ENCODE measurements around the gene TAS2R19.
"Not testable (repeated sequence)": the region's sequence is repeated elsewhere in the genome, so short reads cannot be mapped to it uniquely, and the experiment has no call there.

The TAS2R19 gene, protein sequence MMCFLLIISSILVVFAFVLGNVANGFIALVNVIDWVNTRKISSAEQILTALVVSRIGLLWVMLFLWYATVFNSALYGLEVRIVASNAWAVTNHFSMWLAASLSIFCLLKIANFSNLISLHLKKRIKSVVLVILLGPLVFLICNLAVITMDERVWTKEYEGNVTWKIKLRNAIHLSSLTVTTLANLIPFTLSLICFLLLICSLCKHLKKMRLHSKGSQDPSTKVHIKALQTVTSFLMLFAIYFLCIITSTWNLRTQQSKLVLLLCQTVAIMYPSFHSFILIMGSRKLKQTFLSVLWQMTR

DNA sequence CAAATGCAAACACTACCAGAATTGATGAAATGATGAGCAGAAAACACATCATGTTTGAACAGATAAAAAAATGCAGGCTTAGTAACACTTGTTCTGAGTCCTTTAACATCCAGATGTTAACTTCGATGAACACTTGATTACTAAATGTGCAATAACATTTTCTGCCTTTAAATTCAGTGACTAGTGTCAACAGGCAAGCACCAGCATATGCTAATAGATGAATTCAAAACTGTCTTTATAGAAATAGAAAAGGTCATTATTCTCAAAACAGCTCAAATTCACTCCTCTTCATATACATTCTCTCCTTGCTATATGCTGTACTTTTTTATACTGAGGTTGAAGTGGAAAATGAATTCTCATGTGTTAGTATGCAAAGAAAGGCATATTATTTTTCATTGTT is at the start of gene TAS2R19:
TAS2R19 (minus strand) TSS at position 101 of the 400 bp plus-strand sequence; CDS start at position 52, 49 bp downstream.
- DNase-seq, result no peak

DNA sequence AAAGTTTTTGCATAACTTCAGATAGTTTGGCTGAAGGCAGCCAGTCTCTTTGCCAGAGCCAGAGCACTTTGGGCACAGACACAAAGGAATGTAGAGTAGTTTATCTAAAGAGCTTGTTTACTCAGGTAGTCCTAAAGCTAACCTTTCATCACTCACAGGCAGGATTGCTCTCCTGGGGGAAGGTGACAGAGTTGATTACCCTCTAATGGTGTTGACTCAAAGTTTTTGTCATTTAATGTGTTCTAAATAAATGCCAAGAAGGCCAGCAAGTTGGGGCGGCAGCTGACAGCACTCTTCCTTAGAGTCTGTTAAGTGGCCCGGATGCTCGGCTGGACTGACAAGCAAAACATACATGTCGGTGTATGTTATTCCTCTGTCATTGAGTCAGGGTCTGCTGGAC is 49.0 kb upstream of the TAS2R19 start:
- DNase-seq, result no peak

DNA sequence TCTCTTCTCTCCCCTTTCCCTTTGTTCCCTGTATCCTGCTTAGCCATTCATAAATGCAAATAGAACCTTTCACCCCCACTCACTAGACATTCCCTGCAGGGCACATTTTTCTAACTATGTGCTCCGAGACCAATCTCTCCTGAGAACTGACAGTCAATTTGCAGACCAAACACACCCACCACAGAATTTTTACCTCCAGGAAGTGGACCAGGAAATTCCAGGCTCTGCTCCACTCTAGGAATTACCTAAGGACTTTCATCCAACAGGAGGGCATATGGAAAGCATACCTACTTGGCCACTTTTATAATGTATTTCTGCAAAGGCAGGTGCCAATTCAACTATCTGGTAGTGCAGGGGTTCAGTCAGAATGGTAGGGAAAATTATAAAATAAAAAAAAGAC is 48.6 kb upstream of the TAS2R19 start:
- no peak for DNase-seq

DNA sequence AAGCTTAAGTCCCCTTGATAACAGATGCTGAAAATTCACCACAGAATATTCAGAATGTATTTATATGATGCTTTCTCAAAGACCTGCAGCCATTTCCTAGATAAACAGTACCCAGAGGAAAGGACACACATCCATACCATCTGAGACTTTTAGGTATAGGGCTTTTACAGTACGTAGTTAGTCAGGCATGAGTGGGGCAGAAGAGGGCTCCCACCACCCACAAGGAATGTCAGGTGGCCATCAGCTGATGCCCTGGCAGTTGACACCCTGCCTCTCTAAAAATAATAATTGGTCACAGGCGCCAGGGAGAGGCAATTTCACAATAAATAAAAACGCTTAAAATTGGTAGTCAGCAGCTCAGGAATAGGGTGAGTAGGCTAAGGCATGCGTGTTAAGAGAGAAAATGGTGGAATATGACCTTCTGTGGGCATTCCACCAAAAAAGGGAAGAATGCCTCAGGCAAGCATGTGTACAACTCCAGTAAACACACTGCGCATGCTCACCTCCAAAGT is 47.5 kb upstream of the TAS2R19 start:
- no peak for DNase-seq

DNA sequence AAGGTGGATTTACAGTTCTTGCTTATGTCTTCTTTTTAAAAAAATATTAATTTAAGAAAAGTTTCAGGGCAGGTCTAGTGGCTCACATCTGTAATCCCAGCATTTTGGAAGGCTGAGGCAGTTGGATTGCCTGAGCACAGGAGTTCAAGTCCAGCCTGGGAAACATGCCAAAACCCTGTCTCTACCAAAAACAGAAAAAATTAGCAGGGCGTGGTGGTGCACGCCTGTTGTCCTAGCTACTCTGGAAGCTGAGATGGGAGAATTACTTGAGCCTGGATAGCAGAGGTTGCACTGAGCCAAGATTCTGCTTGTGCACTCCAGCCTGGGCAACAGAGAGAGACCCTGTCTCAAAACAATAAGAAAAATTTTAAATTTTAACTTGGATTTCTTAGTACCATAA is 45.1 kb upstream of the TAS2R19 start:
- no peak for DNase-seq

DNA sequence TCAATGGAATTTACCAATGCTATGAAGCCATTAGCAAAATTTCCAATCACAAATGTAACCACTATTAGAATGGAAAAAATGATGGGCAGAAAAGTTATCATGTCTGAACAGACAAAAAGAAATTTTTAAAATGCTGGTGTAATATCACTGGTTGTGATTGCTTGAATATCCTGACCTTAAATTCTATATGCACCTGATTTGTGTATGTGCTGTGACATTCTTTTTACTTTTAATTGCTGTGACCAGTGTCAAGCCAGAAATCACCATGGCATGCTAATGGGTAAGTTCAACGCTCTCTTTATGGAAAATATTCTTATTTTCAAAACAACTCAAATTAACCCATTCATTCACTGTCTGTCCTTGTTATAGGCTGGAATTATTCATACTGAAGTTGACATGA is 39.8 kb upstream of the TAS2R19 start, which contains the start of gene TAS2R46:
TAS2R46 (minus strand) TSS at position 101 of the 400 bp plus-strand sequence; CDS start at position 101, 0 bp downstream.
- not testable (repeated sequence) for DNase-seq

DNA sequence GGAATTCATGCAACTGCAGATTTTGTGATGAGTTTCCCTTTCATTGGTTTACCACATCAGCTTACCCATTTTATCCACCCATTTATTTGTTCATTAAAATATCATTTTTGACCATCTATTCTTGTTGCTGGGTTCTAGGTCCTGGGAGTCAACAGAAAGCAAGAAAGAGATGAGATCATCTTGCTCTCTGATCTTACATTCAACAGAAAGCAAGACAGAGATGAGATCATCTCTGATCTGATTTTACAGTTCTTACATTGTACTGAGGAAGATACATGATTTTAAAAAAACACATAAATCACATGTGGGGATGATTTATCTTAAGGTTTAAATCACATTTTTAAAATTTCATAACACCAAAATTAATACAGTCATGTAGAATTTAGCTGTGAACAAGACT is 37.4 kb upstream of the TAS2R19 start:
- no peak for DNase-seq

DNA sequence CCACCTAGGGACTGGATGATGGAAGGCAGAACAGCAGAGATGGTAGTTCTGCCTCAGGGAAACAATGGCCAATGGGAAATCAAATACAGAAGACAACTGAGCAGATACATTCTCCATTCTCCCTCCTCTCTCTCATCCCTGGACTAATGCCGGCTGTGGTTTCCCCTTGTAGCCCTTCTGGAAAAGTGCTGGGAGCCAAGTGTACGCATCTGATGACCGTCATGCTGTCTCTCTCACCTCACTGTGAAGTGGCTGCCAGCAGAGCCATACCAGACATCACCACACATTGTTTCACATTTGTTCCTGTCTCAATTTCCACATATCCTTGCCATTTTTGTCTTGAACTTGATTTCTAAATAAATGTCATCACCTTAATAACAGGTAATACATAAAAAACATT is 36.6 kb upstream of the TAS2R19 start:
- DNase-seq, result no peak

DNA sequence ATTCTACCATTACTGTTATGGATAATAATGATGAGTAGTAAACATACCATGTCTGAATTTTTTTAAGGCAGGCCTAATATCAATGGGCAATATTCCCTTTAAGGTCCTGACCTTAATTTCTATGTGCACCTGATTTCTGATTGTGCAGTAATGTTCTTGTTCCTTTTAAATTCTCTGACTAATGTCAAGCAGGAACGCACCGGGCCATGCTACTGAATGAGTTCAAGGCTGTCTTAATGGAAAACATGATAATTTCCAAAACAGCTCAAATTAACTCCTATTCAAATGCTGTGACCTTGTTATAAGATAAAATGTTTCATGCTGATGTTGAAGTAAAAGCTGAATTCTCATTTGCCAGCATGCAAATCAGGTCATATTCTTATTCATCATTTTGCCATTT is 32.9 kb upstream of the TAS2R19 start:
- no peak for DNase-seq

DNA sequence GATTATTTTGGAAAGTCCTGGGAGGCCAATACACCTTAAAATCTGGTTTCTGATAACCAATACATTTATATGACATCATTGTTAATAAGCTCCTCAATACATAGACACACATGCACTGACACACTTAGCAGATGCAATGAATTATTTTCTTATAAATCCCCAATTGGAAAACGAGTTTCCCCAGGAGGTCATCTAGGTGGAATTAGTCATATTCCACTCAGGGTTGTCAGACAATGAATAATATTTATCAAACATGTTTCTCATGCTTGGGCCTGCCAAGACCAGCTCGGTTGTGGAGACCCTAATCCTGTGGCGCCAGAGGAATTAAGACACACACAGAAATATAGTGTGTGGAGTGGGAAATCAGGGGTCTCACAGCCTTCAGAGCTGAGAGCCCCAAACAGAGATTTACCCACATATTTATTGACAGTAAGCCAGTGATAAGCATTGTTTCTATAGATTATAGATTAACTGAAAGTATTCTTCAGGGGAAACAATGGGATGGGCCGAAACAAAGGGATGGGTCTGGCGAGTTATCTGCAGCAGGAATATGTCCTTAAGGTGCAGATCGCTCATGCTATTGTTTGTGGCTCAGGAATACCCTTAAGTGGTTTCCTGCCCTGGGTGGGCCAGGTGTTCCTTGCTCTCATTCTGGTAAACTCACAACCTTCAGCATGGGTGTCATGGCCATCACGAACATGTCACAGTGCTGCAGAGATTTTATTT is 27.5 kb upstream of the TAS2R19 start:
- not testable (repeated sequence) for DNase-seq

DNA sequence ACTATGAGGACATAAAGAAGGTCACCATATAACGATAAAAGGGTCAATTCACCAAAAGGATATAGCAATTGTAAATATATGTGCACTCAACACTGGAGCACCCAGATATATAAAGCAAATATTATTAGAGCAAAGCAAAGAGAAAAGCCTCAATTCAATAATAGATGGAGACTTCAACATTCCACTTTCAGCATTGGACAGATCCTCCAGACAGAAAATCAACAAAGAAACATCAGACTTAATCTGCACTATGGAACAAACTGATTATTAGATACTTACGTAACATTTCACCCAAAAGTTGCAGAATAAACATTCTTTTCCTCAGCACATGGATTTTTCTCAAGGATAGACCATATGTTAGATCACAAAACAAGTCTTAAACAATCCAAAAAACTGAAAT is 18.9 kb upstream of the TAS2R19 start:
- DNase-seq, result not testable (repeated sequence)

DNA sequence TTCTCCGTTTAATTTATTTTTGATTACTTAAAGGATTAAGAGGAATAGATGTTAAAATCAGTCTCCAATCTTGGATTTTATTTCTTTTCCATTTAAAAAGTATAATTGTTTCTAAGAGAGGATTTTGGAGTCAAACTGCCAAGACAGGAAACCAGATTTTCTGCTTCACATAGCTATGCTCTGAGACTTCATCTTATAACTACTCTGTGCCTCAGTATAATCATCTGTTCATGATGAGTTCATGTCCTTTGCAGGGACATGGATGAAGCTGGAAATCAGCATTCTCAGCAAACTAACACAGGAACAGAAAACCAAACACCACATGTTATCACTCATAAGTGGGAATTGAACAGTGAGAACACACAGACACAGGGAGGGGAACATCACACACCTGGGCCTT is 17.7 kb upstream of the TAS2R19 start:
- DNase-seq, result no peak

DNA sequence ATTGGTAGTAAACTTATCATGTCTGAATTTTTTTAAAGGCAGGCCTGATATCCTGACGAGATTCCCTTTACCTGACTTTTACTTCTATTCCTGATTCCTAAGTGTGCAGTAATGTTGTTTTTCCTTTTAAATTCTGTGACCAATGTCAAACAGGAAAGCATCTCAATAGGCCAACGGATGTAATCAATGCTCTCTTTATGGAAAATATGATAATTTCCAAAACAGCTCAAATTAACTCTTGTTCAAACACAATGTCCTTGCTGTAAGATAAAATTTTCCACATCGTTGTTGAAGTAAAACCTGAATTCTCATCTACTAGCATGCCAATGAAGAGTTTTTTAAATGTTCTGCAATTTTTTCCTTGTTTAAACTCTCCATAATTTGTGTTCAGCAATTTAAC is 16.8 kb upstream of the TAS2R19 start:
- no peak for DNase-seq

DNA sequence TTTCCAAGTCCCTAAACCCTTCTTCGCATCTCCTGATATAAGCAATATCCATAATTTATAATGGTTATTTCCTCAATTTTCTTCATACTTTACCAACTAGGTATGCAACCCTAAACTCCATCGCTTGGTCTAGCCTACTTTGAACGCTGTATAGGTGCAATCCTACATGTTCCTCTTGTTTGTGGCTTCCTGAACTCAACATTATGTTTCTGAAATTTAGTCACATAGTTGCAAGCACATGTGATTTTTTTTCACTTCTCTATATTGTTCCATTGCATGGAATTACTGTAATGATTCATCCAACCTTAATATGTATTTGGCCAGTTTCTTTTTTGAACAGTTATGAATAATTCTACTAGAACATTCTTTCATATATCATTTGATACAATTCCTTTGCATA is 11.5 kb upstream of the TAS2R19 start:
- not testable (repeated sequence) for DNase-seq

DNA sequence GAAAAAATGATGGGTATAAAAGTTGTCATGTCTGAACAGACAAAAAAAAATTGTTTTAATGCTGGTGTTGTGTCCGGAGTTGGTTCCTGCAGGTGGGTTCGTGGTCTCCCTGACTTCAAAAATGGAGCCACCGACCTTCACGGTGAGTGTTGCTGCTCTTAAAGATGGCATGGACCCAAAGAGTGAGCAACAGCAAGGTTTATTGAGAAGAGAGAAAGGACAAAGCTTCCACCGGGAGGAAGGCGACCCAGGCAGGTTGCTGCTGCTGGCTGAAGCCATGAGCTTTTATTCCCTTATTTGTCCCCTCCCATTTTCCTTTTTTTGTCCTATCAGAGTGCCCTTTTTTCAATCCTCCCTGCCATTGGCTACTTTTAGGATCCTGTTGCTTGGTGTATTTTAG is 8.9 kb upstream of the TAS2R19 start, which contains the start of gene TAS2R31:
TAS2R31 (minus strand) TSS at position 101 of the 400 bp plus-strand sequence; CDS start at position 29, 72 bp downstream.
- DNase-seq, result no peak

DNA sequence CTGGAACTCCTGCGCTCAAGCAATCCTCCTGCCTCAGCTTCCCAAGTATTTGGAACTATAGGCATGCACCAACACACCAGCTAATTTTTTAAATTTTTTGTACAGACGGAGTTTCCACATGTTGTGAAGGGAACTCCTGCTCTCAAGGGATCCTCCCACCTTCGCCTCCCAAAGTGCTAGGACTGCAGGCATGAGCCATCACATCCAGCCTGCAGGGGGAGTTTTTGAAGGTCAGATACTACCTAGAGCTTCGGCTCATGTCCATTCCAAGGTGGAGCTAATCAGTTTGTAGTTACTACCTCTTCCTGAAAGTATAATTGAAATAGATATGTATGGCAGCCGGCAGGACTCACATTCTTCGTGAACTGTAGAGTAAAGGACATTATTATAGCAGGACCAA is 3.7 kb upstream of the TAS2R19 start:
- no peak for DNase-seq

DNA sequence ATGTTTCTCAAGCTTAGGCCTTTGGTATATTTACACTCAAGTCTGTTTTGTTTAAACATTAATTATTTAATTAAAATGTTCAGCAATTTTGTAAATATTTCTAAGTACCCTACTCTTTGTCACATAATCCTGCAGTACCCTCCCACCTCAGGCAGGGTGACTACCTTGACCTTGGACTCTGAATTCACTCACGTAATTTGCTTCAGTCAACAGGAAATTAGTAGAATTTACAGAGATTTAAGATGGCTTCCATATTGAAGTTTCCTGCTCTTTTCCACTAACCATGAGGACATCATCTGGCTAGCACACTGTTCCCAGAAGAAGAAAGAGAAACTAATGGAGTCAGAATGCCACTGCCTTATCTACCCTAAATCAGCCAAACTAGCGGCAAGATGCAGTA is 967 bp upstream of the TAS2R19 start:
- no peak for DNase-seq

DNA sequence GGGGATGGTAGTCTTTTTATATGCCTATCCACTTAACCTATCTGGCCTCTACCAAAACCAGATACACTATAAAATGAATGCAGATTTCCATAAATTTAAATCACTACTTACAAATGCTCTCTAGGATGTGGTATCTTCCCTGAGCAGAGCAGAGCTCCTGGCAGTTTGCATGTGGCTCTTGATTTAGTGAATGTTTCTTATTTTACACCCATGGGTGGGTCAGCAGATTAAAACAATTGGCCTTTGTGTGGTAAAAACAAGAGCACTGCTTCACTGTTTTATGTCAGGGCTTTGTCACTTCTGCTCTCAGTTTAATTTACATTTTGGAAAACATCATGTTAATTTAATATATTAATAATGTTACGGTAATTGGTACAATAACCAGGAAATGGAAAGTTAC is 5.5 kb downstream of the TAS2R19 start:
- DNase-seq, result no peak

DNA sequence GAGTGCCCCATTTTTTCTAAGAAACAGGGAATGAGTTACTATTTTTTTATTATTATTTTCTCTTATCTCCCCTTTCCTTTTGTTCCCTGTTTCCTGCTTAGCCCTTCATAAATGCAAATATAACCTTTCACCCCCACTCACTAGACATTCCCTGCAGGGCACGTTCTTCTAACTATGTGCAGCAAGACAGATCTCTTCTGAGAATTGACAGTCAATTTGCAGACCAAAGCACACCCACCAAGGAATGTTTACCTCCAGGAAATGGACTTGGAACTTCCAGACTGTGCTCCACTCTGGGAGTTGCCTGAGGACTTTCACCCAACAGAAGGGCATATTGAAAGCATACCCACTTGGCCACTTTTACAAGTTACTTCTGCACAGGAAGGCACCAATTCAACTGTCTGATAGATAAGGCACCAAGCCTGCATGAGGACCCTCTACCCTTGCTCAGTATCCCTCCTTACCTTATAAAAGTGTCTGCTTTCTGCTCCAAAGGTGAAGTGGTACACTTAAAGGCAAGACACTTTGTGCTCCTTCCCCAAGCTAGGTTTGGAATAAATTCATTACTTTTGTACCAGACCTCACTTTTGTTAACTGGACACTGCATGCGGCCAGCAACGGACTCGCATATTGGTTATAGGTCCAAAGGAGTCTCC is 6.5 kb downstream of the TAS2R19 start:
- DNase-seq, result no peak

DNA sequence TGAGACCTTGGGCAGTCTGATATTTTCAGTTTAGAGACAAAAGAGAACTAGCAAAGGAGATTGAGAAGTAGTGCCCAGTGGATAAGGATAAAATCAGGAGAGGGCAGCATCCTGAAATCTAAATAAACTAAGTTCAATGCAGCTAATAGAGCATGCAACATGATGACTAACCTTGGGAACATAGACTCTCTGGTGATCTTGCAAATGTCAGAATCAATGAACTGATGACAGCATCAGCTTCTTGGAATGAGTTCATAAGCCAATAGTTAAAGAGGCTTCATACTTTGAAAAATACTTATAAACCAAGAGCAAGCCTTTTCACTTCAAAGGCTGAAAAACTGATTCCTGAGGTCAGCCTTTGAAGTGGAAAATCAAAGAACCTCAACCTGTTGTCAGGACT is 8.2 kb downstream of the TAS2R19 start:
- no peak for DNase-seq

DNA sequence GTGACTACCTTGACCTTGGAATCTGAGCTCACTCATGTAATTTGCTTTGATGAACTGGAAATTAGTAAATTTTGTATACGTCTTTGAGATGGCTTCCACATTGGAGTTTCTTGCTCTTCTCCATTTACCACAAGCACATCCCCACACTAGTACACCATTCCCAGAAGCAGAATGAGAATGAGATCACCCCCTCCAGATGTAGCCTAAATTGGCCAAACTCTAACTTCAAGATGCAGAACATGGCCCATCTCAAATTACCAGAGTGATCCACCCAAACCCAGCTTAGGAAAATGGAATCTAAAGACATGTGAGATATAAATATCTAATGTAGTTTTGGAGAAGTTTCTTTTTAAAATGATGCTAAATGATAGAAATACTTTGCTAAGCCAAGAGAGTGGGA is 14.8 kb downstream of the TAS2R19 start:
- DNase-seq, result no peak

DNA sequence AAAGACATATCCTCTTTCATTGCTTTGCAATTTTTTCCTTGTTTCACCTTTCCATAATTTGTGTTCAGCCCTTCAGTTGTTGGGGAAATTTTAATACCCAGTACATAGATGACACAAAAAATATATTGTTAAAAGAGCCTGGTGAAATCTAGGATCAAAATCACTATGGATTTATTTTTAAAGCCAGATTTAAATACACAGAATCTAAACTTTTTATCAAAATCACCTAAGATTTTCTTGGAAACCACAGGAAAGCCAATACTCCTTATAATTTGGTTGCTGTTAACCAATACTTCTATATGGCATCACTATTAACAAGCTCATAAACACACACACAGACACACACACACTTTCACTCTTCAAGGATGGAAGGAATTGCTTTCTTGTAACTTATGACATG is 24.2 kb downstream of the TAS2R19 start, which contains the start of gene TAS2R20:
TAS2R20 (minus strand) TSS at position 101 of the 400 bp plus-strand sequence. CDS start 429 bp downstream, outside the sequence.
- no peak for DNase-seq

DNA sequence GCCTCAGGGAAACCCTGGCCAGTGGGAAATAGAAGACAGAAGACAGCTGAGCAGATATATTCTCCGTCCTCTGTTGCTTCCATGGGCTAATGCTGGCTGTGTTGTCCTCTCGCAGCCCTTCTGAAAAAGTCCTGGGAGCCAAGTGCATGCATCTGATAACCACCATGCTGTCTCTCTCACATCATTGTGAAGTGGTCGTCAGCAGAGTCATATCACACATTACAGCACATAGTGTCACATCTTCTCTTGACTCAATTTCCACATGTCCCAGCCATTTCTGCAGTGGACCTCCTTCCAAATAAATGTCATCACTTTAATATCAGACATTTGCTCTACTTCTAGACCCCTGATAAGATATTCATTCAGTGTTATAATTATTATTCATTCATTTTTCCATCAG is 28.1 kb downstream of the TAS2R19 start:
- DNase-seq, result no peak

Data from MV-4-11 (cell line).